Fibroblast of lung (primary cell): Measurements from ENCODE around the gene EXOC3. TPM values are rescaled to one million over a fixed set of nuclear protein-coding genes. Genes with fewer than 3 reads are reported as not detected.

ENCODE experiments used
- DNase-seq, 2 donors: peaks; one replicate each; pipeline versions ENCODE4 v3.0.0 to v3.0.0-alpha.2; 2010; ENCODE audit warnings: low read depth in 2 of 2
- H2AFZ ChIP-seq: 2 replicates; pipeline ENCODE4 v1.5.1; 2012; ENCODE audit warnings: low read length, control low read depth, inconsistent platforms
- H3K27ac ChIP-seq: 2 replicates; pipeline ENCODE4 v1.5.1; 2011; ENCODE audit warnings: low read length, control low read depth; ENCODE audit not compliant: insufficient read depth
- H3K27me3 ChIP-seq: 2 replicates; pipeline ENCODE4 v1.5.1; 2011; ENCODE audit warnings: mild to moderate bottlenecking, low read length; ENCODE audit not compliant: control insufficient read depth, insufficient read depth
- H3K36me3 ChIP-seq: 2 replicates; pipeline ENCODE4 v1.5.1; 2011; ENCODE audit warnings: low read length; ENCODE audit not compliant: control insufficient read depth, insufficient read depth
- H3K4me1 ChIP-seq: 2 replicates; pipeline ENCODE4 v1.5.1; 2011; ENCODE audit warnings: low read length; ENCODE audit not compliant: control insufficient read depth, insufficient read depth; ENCODE audit errors: extremely low read depth
- H3K4me2 ChIP-seq: 2 replicates; pipeline ENCODE4 v1.5.1; 2011; ENCODE audit warnings: low read length, control low read depth; ENCODE audit not compliant: insufficient read depth; ENCODE audit errors: extremely low read depth
- H3K4me3 ChIP-seq, 4 experiments: fragments of 200-600 bp in 1 of 4; sonication (generic) in 1 of 4; replicated peaks in 1 of 4; 2 replicates each; pipeline ENCODE4 v1.5.1; 2011 to 2016; ENCODE audit warnings: low read length in 4 of 4, low read depth in 3 of 4, mild to moderate bottlenecking in 3 of 4, control low read depth in 2 of 4, inconsistent platforms in 1 of 4, mixed read lengths in 1 of 4; ENCODE audit not compliant: insufficient read depth in 1 of 4; ENCODE audit errors: control extremely low read depth in 1 of 4
- H3K79me2 ChIP-seq: 2 replicates; pipeline ENCODE4 v1.5.1; 2012; ENCODE audit warnings: mild to moderate bottlenecking, low read length, inconsistent platforms; ENCODE audit not compliant: control insufficient read depth, insufficient read depth
- H3K9ac ChIP-seq: 2 replicates; pipeline ENCODE4 v1.5.1; 2011; ENCODE audit warnings: mild to moderate bottlenecking, low read length, control low read depth; ENCODE audit not compliant: insufficient read depth
- H3K9me3 ChIP-seq: 2 replicates; pipeline ENCODE4 v1.5.1; 2012; ENCODE audit warnings: low read depth, low read length; ENCODE audit not compliant: control insufficient read depth, insufficient read depth
- H4K20me1 ChIP-seq: 2 replicates; pipeline ENCODE4 v1.5.1; 2011; ENCODE audit warnings: low read length; ENCODE audit not compliant: control insufficient read depth, insufficient read depth; ENCODE audit errors: extremely low read depth
- CTCF ChIP-seq, 2 donors: IDR thresholded peaks in 1 of 2; conservative IDR thresholded peaks in 1 of 2; 1 replicate in 1 of 2; 2 replicates in 1 of 2; pipeline ENCODE4 v1.5.1; 2011 to 2012; ENCODE audit warnings: low read length in 2 of 2, control low read depth in 1 of 2, inconsistent platforms in 1 of 2, low read depth in 1 of 2, mild to moderate bottlenecking in 1 of 2
- EZH2 ChIP-seq: IDR thresholded peaks from 2 replicates; pipeline ENCODE4 v1.5.1; 2012; ENCODE audit warnings: low read length, control low read depth, mild to moderate bottlenecking; ENCODE audit errors: missing control alignments
- polyA plus RNA-seq, 2 donors: library from polyadenylated mRNA; depleted of rRNA in 1 of 2; stranded (reverse) in 1 of 2; unstranded in 1 of 2; fragments of >200 nt; gene quantifications; 2 replicates each; pipeline ENCODE4 v1.2.1, GENCODE V29; 2011 to 2012; ENCODE audit warnings: missing spikeins in 1 of 2
- total RNA-seq: library from RNA; depleted of rRNA; stranded (reverse); fragments of >200 nt; gene quantifications from 2 replicates; pipeline ENCODE4 v1.2.1, GENCODE V29; 2014

The EXOC3 gene
- total and polyA plus RNA-seq, 2 donors (not counting 1 experiment from before 2014, with no cell fraction given) = 19.9 to 34.5 TPM

GRCh38 chr5:429453-430188, 13.4 kb upstream of the EXOC3 start:
- Histone ChIP-seq H3K4me1 (peaks cover 17% of the 10 kb centered on the region), H3K27me3 (no peaks in the 10 kb centered on the region), H3K79me2 (no peaks in the 10 kb centered on the region), H3K4me2 (no peak overlapping the region), H3K9me3 (no peaks in the 10 kb centered on the region), H3K4me3 (no peak overlapping the region), H2AFZ (no peak overlapping the region), H3K27ac (peak overlapping the region; percentile 64), H3K36me3 (peaks cover 24% of the 10 kb centered on the region), H3K9ac (no peak overlapping the region), H4K20me1 (no peaks in the 10 kb centered on the region)
- DNase-seq = peak; percentile 54
- no peak for TF ChIP-seq CTCF (conservative IDR thresholded peaks at IDR 0.05 in 1 of 2, IDR thresholded peaks at IDR 0.05 in 1 of 2; ENCODE audit: low read depth in 1 of 2, low read length in 2 of 2)
- no peak for TF ChIP-seq EZH2

GRCh38 chr5:430214-430925, 12.6 kb upstream of the EXOC3 start:
- no peak overlapping the region for H3K4me3 ChIP-seq

More at GRCh38 chr5:430214-430925, 12.6 kb upstream of the EXOC3 start:
- H3K36me3 ChIP-seq = peaks cover 25% of the 10 kb centered on the region
- no peak overlapping the region for H2AFZ ChIP-seq
- no peaks in the 10 kb centered on the region for H3K79me2 ChIP-seq
- H4K20me1 ChIP-seq = no peaks in the 10 kb centered on the region
- no peak overlapping the region for H3K4me2 ChIP-seq
- H3K4me1 ChIP-seq = peaks cover 17% of the 10 kb centered on the region
- no peak overlapping the region for H3K9ac ChIP-seq
- H3K27ac ChIP-seq = peak overlapping the region; percentile 64
- DNase-seq = no peak
- no peaks in the 10 kb centered on the region for H3K27me3 ChIP-seq
- no peaks in the 10 kb centered on the region for H3K9me3 ChIP-seq
- no peak for TF ChIP-seq CTCF (conservative IDR thresholded peaks at IDR 0.05 in 1 of 2, IDR thresholded peaks at IDR 0.05 in 1 of 2; ENCODE audit: low read depth in 1 of 2, low read length in 2 of 2)
- TF ChIP-seq EZH2 = no peak
